Stimulated activated naive B cell treated with anti-CD40 and anti-IgM and Interleukin-4, amounts not matched to agents 10 μg/mL and 1 μg/mL and 100 μg/mL, for 72 hours (primary cell): ENCODE measurements around the gene MMEL1.
A peak's percentile ranks its signal among the peaks of the same experiment; 100 is the strongest.

Experiments
- ATAC-seq, 2 donors: fragments of 150-1000 bp; cut with Tn5 transposase; replicated peaks; 2 replicates each; pipeline ENCODE4 v1.10.0; 2021; ENCODE audit warnings: moderate library complexity in 1 of 2
- DNase-seq: peaks from one replicate; pipeline ENCODE4 v3.0.0; 2021
- H3K27ac Mint-ChIP-seq: one replicate; pipeline ENCODE4 v1.8.0; 2022; ENCODE audit warnings: mild to moderate bottlenecking, mixed read lengths
- H3K27me3 Mint-ChIP-seq, 2 donors: one replicate each; pipeline ENCODE4 v1.8.0; 2022; ENCODE audit warnings: mixed read lengths in 2 of 2
- H3K36me3 Mint-ChIP-seq, 2 donors: one replicate each; pipeline ENCODE4 v1.8.0; 2022; ENCODE audit warnings: mixed read lengths in 2 of 2, mild to moderate bottlenecking in 1 of 2
- H3K4me1 Mint-ChIP-seq, 2 donors: one replicate each; pipeline ENCODE4 v1.8.0; 2022; ENCODE audit warnings: mixed read lengths in 2 of 2, mild to moderate bottlenecking in 1 of 2
- H3K4me3 Mint-ChIP-seq, 2 donors: one replicate each; pipeline ENCODE4 v1.8.0; 2022; ENCODE audit warnings: mild to moderate bottlenecking in 2 of 2, mixed read lengths in 2 of 2, moderate library complexity in 1 of 2
- H3K9me3 Mint-ChIP-seq, 2 donors: one replicate each; pipeline ENCODE4 v1.8.0; 2022; ENCODE audit warnings: mixed read lengths in 2 of 2, mild to moderate bottlenecking in 1 of 2

Gene MMEL1

DNA sequence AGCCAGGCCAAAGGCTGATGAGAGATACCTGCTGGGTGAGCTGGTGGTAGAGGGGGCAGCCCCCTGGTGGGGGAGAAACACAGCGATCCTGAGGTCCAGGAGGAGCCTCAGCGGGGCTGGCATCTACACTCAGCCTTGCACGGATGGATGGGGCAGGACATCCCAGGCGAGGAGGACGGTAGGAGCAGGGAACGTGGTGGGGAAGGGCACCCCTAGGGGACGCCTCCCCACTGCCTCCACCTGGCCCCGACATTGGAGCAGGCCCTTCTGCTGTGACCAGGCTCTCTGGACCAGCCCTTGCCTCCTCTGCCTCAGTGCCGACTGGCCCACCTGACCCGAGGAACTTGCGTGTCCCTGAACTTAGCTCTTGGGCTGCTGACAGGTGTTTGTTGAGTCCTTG, 6.4 kb upstream of the MMEL1 start:
- DNase-seq (no peak), ATAC-seq (no peak)
- Mint-ChIP-seq H3K27me3 (no peaks in the 10 kb centered on the region), H3K9me3 (peaks cover 9% of the 10 kb centered on the region in 2 donors), H3K4me1 (peaks cover 13 to 38% of the 10 kb centered on the region in 2 donors), H3K4me3 (no peak overlapping the region), H3K36me3 (peaks cover 0 to 7% of the 10 kb centered on the region in 2 donors), H3K27ac (no peak overlapping the region)

DNA sequence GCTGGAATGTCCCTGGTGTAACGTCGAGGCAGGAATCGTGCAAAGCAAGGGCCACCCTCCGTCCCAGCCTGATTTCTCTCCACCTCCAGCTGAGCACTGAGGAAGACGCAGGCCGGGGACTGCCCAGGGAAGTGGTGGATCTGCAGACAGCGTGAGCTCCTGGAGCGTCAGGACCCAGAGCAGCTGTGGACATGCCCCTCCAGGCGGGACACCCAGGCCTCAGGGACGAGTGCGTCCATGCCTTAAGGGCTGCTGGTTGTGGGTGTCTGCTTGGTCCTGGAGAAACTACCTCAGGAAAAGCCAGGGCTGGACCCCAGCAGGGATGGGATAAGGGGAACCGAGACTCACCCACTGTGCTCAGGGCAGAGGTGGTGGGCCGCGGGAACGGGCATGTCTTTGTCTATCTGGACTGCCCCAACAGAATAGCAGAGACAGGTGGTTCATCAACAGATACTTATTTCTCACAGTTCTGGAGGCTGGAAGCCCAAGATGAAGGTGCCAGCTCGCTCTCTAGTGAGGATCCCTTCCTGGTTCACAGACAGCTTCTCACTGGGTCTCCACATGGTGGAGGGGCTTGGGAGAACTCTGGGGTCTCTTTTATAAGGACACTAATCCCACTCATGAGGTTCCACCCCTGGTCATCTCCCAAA, 5.8 kb upstream of the MMEL1 start:
- ATAC-seq (no peak), DNase-seq (no peak)
- Mint-ChIP-seq H3K27me3 (peaks cover 0 to 1% of the 10 kb centered on the region in 2 donors), H3K9me3 (peaks cover 9% of the 10 kb centered on the region in 2 donors), H3K4me3 (no peak overlapping the region), H3K36me3 (peaks cover 0 to 7% of the 10 kb centered on the region in 2 donors), H3K4me1 (peaks cover 11 to 34% of the 10 kb centered on the region in 2 donors), H3K27ac (no peak overlapping the region)

DNA sequence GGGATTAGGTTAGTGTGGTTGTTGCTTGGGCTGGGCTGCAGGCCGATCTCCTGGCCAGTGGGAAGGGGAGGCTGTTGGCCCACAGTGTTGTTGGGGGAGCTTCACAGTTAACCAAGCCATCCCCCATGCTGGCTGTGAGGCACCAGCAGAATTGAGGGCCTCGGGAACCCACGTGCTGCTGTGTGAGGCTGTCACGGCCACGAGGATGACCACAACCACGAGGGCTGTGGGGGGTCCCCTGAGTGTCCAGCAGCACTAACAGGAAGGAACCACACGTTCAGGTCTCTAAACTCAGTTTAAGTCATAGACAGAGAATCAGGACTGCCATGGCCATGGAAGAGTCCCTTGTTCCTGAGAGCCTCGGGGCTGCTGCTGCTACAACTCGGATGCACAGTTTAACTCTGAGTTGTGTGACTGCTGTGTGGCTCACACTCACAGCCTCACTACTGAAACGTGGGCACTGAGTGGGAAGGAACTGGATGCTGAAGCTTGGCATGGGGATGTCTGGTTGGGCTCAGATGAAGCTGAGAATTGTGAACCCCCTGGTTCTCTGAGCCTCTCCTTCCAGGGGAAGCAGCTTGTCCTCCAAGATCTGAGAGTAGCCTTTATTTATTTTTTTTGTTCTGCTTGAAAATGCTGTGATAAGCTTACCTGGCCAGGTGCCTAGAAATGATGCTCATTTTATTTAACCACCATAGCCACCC, 4.8 kb upstream of the MMEL1 start:
- H3K27me3 Mint-ChIP-seq: peaks cover 2 to 9% of the 10 kb centered on the region in 2 donors
- H3K27ac Mint-ChIP-seq: peak overlapping the region; percentile 42
- DNase-seq (no peak), ATAC-seq (no peak)
- peaks cover 0 to 7% of the 10 kb centered on the region in 2 donors for H3K36me3 Mint-ChIP-seq
- no peak overlapping the region for H3K4me3 Mint-ChIP-seq
- peaks cover 7 to 29% of the 10 kb centered on the region in 2 donors for H3K4me1 Mint-ChIP-seq
- H3K9me3 Mint-ChIP-seq: peaks cover 9% of the 10 kb centered on the region in 2 donors

DNA sequence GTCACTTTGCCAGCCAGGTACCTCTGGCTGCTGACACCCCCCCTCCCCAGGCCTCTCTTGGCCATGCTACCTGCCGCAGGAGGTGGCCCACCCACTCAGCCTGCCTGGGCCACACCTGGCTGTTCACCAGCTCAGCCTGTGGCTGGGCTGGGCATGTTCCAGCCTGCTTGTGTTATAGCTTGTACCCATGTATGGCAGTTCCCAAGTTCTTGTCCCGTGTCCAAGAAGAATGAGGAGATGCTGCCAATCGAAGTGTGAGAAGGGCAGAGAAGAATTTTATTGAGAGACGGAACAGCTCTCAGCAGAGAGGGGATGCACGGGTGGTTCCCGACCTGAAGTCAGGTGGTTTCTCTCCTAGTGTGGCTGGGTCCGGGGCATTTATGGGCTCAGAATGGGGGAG, 3.9 kb upstream of the MMEL1 start:
- H3K4me3 Mint-ChIP-seq: no peak overlapping the region
- peaks cover 0 to 7% of the 10 kb centered on the region in 2 donors for H3K36me3 Mint-ChIP-seq
- DNase-seq (no peak), ATAC-seq (no peak)
- peaks cover 10 to 18% of the 10 kb centered on the region in 2 donors for H3K27me3 Mint-ChIP-seq
- no peak overlapping the region for H3K27ac Mint-ChIP-seq
- H3K4me1 Mint-ChIP-seq: peaks cover 2 to 21% of the 10 kb centered on the region in 2 donors
- peaks cover 9% of the 10 kb centered on the region in 2 donors for H3K9me3 Mint-ChIP-seq

DNA sequence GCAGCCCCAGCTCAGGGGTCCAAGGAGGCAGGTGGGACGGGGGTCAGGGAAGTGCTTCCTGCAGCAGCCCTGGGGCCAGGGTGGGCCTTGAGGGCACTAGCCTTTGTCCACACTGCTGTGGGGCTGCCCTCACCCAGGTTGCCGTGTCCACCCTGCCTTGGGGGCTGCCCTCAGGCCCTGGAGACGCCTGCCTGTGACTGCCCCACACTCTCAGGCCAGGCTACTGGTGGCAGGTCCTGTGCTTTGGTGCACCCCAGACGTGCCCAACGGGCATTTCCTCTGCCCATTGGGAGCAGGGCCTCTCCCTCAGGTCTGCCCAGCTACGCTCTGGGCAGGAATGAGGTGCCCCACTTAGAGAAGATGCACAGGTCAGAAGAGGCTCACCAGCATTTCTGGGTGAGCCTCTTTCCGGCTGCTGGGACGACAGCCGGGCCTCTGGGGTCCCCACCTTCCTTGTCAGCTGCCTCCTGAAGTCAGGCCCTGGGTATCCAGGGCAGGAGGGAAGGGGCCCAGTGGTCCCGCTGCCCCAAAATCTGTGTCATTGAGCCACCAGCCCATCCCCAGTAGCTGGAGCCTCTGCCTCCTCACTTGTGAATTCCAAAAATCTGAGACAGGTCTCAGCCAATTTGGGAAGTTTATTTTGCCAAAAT, 2.7 kb upstream of the MMEL1 start:
- Mint-ChIP-seq H3K4me1 (peaks cover 4 to 19% of the 10 kb centered on the region in 2 donors), H3K4me3 (no peak overlapping the region), H3K27ac (peak overlapping the region; percentile 37), H3K27me3 (peaks cover 17 to 23% of the 10 kb centered on the region in 2 donors), H3K36me3 (peaks cover 0 to 7% of the 10 kb centered on the region in 2 donors), H3K9me3 (peaks cover 9 to 12% of the 10 kb centered on the region in 2 donors)
- ATAC-seq (no peak), DNase-seq (no peak)

DNA sequence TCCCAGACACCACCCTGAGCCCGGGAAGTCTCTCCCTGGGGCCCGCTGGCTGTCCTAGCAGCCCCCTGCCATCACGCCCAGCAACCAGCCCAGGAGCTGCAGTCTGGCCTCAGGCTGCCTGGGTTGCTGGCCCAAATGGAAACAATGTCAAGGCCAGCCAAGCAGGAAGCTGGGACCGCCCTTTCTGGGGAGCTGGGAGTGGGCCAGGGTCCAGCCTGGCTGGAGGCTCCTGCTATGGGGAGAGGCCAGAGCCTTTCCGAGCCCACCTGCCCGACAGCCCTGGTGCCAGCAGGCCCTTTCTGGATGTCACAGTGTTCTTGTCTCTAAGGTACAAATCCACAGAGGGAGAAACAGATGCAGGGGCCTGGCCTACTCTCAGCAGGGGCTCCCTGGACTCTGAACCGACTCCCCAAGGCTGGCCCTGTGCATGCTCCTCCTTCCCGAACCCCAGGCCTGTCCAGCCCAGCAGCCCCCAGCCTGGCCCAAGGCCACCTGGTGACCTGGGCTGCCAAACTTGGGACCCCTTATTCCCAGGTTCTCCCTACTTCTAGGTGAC, 1.2 kb upstream of the MMEL1 start:
- Mint-ChIP-seq H3K9me3 (peaks cover 9 to 12% of the 10 kb centered on the region in 2 donors), H3K27me3 (peaks cover 28 to 33% of the 10 kb centered on the region in 2 donors), H3K36me3 (peaks cover 0 to 7% of the 10 kb centered on the region in 2 donors), H3K27ac (no peak overlapping the region), H3K4me3 (no peak overlapping the region), H3K4me1 (peaks cover 4 to 9% of the 10 kb centered on the region in 2 donors)
- no peak for DNase-seq
- no peak for ATAC-seq

DNA sequence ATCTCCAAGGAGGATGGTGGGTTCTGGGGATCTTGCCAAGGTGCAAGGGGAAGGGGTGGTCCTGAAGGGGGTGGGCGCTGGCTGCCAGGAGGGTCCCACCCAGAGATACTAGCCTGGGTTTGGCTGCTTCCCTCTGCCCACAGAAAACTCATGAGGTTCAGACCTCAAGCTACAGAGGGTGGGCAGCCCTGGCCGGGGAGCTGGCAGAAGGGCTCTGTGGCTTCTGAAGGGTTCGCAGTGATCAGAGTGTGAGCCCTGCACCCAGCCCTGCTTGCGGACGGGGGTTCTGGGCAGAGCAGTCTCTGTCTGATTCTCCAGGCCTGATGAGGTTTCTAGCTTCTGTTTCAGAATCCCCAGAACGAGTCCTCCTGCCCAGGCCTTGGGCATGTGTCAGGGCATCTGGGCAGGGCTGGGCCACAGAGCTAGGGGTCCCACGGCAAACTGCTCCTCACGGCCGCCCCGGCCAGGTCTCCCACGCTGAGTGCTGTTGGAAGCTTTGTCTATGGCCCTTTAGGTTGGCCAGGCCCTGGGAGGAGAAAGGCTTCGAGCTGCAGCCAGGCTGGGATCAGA, 635 bp upstream of the MMEL1 start:
- Mint-ChIP-seq H3K36me3 (peaks cover 0 to 7% of the 10 kb centered on the region in 2 donors), H3K27me3 (peaks cover 28 to 35% of the 10 kb centered on the region in 2 donors), H3K4me3 (no peak overlapping the region), H3K9me3 (peaks cover 9 to 12% of the 10 kb centered on the region in 2 donors), H3K27ac (no peak overlapping the region), H3K4me1 (peaks cover 4% of the 10 kb centered on the region in 2 donors)
- ATAC-seq (no peak), DNase-seq (no peak)

DNA sequence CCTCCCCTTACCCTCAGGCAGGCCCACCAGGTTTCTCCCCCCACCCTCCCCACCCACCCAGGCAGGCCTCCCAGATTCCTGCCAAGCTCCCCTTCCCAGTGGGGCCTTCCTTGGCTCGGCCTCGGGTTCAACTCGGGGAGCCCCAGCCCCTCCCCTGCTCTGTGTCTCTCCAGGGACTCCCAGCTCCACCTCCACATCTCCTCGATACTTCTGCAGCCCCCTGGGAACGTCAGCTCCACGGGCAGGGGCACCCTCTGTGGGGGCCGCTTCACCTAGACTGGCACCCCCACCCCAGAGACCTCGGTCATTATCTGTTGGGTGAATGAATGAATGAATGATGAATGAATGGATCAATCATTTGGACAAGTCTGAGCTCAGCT, 775 bp downstream of the MMEL1 start:
- Mint-ChIP-seq H3K27me3 (peaks cover 35 to 49% of the 10 kb centered on the region in 2 donors), H3K36me3 (peaks cover 0 to 5% of the 10 kb centered on the region in 2 donors), H3K4me3 (no peak overlapping the region), H3K9me3 (peaks cover 5 to 12% of the 10 kb centered on the region in 2 donors), H3K4me1 (peaks cover 0 to 4% of the 10 kb centered on the region in 2 donors), H3K27ac (peak overlapping the region; percentile 65)
- DNase-seq (no peak), ATAC-seq (no peak)

DNA sequence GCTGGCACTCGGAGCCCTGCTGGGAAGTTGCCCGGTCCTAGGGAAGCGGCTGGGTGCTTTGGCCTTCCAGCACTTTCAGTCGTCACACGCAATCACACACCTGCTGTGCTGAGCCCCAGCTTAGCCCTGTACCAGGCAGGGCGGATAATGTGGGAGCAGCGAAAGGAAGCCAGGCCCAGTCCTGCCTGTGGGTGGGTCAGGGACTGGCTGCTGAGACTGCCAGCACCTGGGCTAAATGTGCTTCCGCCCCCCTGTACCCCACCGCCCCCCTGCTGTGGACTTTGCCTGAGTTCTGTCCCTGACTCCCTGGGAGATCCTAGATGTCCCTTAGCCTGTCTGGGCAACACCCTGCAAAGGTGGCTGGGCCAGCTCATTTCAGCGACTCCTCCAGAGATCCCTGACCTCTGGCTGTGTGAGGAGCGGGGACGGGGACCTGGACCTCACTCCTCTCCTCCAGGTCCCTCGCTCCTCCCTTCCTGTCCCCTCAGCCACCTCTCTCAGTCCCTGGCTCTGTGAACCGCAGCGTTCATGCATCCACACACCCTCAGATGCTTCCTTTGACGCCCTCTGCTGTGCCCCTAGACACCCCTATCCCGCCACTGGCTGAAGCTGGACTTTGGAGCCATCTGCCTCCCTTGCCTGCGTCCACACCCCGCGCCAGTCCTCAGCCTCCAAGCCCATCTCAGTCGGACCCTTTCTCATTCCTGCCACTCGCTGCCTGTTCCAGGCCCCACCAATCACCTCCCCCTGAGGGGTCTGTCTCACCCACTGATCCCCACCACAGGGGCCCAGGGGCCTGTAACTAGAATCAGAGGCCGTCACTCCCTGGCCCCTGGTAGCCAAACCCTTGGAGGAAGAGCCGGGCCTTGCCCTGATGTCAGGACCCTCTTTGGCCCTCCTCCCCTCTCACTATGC, 1.4 kb downstream of the MMEL1 start:
- Mint-ChIP-seq H3K27me3 (peaks cover 41 to 56% of the 10 kb centered on the region in 2 donors), H3K9me3 (peaks cover 0 to 7% of the 10 kb centered on the region in 2 donors), H3K4me1 (peaks cover 0 to 4% of the 10 kb centered on the region in 2 donors), H3K27ac (no peak overlapping the region), H3K36me3 (no peaks in the 10 kb centered on the region), H3K4me3 (no peak overlapping the region)
- ATAC-seq (no peak), DNase-seq (no peak)

DNA sequence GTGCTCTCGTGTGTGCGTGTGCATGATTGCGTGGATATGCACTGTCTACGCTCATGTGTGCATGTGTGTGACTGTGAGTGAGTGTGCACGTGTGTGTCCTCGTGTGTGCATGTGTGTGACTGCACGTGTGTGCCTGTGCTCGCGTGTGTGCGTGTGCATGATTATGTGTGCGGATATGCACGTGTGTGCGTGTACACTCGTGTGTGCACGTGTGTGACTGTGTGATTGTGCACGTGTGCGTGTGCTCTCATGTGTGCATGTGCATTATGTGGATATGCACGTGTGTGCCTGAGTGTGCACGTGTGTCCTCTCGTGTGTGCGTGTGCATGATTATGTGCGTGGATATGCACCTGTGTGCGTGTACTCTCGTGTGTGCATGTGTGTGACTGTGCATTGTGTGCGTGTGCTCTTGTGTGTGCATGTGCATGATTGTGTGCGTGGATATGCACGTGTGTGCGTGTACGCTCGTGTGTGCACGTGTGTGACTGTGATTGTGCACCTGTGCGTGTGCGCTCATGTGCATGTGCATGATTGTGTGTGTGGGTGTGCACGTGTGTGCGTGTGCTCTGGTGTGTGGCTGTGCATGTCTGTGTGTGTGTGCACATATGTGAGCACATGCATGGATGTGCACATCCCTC, 2.2 kb downstream of the MMEL1 start:
- no peak for ATAC-seq
- no peaks in the 10 kb centered on the region for H3K36me3 Mint-ChIP-seq
- peaks cover 0 to 4% of the 10 kb centered on the region in 2 donors for H3K4me1 Mint-ChIP-seq
- H3K9me3 Mint-ChIP-seq: peaks cover 0 to 3% of the 10 kb centered on the region in 2 donors
- no peak overlapping the region for H3K4me3 Mint-ChIP-seq
- no peak overlapping the region for H3K27ac Mint-ChIP-seq
- peaks cover 48 to 63% of the 10 kb centered on the region in 2 donors for H3K27me3 Mint-ChIP-seq
- no peak for DNase-seq

DNA sequence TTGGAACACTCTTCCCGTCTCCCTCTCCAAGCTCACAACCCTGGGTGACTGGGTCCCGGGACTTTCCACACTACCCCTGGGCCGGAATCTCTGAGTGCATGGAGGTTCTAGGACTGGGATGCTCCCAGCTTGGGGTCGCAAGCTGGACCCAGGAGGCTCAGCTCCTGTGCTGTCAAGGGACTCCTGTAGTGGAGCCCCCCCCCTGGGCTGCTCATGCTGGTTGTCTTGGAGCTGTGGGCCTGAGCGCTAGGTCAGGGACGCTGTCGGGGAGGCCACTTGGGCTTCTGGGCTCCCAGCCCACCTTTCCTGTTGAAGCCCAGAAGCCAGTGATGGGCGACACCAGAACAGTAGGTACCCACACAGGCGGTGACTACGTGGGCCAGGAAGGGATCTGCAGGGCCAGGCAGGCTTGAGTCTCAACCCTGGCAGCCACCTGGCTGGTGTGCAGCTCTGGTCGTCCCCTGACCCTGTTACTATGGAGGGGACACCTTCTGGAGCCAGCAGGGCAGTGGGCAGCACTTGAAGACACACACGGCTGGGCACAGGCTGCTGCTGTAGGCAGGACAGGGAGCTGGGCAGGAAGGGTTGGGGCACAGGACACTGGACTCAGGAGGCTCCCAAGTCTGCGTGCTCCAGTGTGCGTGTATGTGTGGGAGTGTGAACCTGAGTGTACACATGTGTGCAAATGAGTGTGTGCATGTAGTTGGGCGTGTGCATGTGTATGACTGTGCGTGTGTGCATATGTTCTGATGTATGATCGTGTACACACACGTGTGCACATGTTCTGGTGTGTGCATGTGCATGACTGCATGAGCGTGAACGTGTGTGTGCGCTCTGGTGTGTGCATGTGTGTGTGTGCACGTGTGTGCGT, 3.0 kb downstream of the MMEL1 start:
- ATAC-seq: no peak
- Mint-ChIP-seq H3K36me3 (no peaks in the 10 kb centered on the region), H3K4me1 (peaks cover 0 to 4% of the 10 kb centered on the region in 2 donors), H3K27me3 (peaks cover 53 to 71% of the 10 kb centered on the region in 2 donors), H3K9me3 (peaks cover 0 to 3% of the 10 kb centered on the region in 2 donors), H3K27ac (no peak overlapping the region), H3K4me3 (no peak overlapping the region)
- DNase-seq: no peak

DNA sequence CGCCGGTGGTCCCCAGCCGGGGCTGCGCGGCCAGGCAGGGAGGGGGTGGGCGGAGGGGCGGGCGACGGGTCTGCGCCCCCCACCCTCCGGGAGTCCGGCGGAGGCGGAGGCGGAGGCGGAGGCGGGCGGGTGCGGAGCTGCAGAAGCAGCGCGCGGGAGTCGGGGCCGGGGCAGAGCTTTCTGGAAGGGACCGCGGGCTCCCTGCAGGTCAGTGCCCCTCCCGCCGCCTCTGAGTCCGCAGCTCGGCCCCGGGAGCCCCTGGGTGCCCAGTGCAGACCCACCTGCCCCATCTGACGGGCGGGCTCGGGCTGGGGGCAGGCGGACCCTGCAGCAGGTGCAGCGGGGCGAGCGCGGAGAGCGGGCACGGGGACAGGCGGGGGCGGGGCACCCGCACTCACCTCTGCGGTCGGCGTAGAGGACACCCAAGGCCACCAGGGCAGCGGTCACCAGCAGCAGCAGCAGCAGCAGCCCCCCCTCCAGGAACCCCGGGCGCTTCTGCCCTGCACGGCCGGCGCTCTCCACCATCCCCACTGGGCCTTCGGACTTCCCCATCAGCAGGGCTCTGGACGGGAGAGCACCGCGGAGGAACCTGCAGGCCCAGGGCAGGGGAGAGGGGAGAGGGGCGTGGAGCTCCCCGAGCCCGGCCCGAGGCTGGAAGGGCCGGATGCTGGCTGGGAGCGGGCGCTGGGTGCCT, 3.7 kb downstream of the MMEL1 start:
- Mint-ChIP-seq H3K4me1 (peaks cover 0 to 4% of the 10 kb centered on the region in 2 donors), H3K4me3 (no peak overlapping the region), H3K36me3 (peaks cover 1 to 3% of the 10 kb centered on the region in 2 donors), H3K27ac (no peak overlapping the region), H3K27me3 (peaks cover 58 to 79% of the 10 kb centered on the region in 2 donors), H3K9me3 (peaks cover 0 to 3% of the 10 kb centered on the region in 2 donors)
- DNase-seq (no peak), ATAC-seq (peak; percentile 45 to 47)
